HepG2 (cell line): ENCODE results near the gene OGFR. TPM values are rescaled to one million over a fixed set of nuclear protein-coding genes. Genes with fewer than 3 reads are reported as not detected.

ENCODE experiments used
- ATAC-seq: fragments of 200-7000 bp; cut with Tn5 transposase; 3 replicates; pipeline ENCODE4 v1.9.1; 2020; ENCODE audit warnings: mild to moderate bottlenecking, moderate library complexity
- BruUV-seq: library from RNA; stranded (reverse); fragments of 400-500 nt; replicated peaks from 2 replicates; lab custom pipeline; 2021; lab: Mats Ljungman, UMichigan
- CTCF ChIA-PET: fragments of 300-600 bp; formaldehyde crosslinking; extraction: SDS; loops from one replicate; lab custom pipeline; 2021; ENCODE audit warnings: low total read pairs, inconsistent platforms, low intra/inter-chr PET ratio; lab: Yijun Ruan, JAX
- POLR2A ChIA-PET: fragments of 350-600 bp; sonication (Branson Sonifier 250); formaldehyde crosslinking; loops from one replicate; lab custom pipeline; 2020; ENCODE audit warnings: antibody characterized with exemption, inconsistent platforms; lab: Yijun Ruan, JAX
- DNase-seq: peaks from one replicate; pipeline ENCODE4 v3.0.0-alpha.2; 2015; ENCODE audit warnings: low spot score
- FAIRE-seq: peaks from 3 replicates; lab custom pipeline; 2011; peaks lifted over from hg19 to GRCh38; lab: Jason Lieb, UNC
- H2AFZ ChIP-seq: one replicate; pipeline ENCODE4 v1.6.1; 2011; ENCODE audit warnings: low read length, inconsistent platforms
- H3K27ac ChIP-seq: fragments of 300-600 bp; 3 replicates; pipeline ENCODE4 v1.8.0; 2011; ENCODE audit warnings: mixed run types, mild to moderate bottlenecking, mixed read lengths, low read length, inconsistent platforms; ENCODE audit not compliant: insufficient read depth; ENCODE audit errors: extremely low read length
- H3K27me3 ChIP-seq, 2 experiments: fragments of 200-600 bp in 1 of 2; 2 replicates in 1 of 2; 3 replicates in 1 of 2; pipeline versions ENCODE4 v1.6.0 to v1.8.0; 2011; ENCODE audit warnings: low read length in 2 of 2, mild to moderate bottlenecking in 2 of 2, moderate library complexity in 2 of 2, inconsistent platforms in 1 of 2; ENCODE audit not compliant: insufficient read depth in 2 of 2, control insufficient read depth in 1 of 2
- H3K36me3 ChIP-seq, 2 experiments: fragments of 200-600 bp in 1 of 2; replicated peaks in 1 of 2; 2 replicates in 1 of 2; 3 replicates in 1 of 2; pipeline versions ENCODE4 v1.5.1 to v1.8.0; 2011; ENCODE audit warnings: low read length in 2 of 2, inconsistent platforms in 1 of 2; ENCODE audit not compliant: insufficient read depth in 2 of 2, control insufficient read depth in 1 of 2
- H3K4me1 ChIP-seq: 2 replicates; pipeline ENCODE4 v1.5.1; 2012; ENCODE audit warnings: low read length, inconsistent platforms; ENCODE audit not compliant: insufficient read depth
- H3K4me2 ChIP-seq: 2 replicates; pipeline ENCODE4 v1.6.0; 2011; ENCODE audit warnings: low read depth, low read length, inconsistent platforms
- H3K4me3 ChIP-seq, 3 experiments: fragments of 200-600 bp in 1 of 3; sonication (generic), shearing (Covaris generic) in 1 of 3; replicated peaks in 1 of 3; 2 replicates each; pipeline ENCODE4 v1.5.1; 2011 to 2016; ENCODE audit warnings: low read length in 3 of 3, inconsistent platforms in 2 of 3, low read depth in 2 of 3, mild to moderate bottlenecking in 2 of 3, control low read depth in 1 of 3, mixed read lengths in 1 of 3; ENCODE audit not compliant: insufficient read depth in 1 of 3
- H3K79me2 ChIP-seq: one replicate; pipeline ENCODE4 v1.6.1; 2011; ENCODE audit warnings: low read length, inconsistent platforms; ENCODE audit not compliant: insufficient read depth
- H3K9ac ChIP-seq: 2 replicates; pipeline ENCODE4 v1.6.0; 2011; ENCODE audit warnings: mild to moderate bottlenecking, low read depth, low read length, inconsistent platforms; ENCODE audit not compliant: insufficient read depth
- H3K9me3 ChIP-seq: 2 replicates; pipeline ENCODE4 v1.5.1; 2012; ENCODE audit warnings: mild to moderate bottlenecking, low read length
- H4K20me1 ChIP-seq: 2 replicates; pipeline ENCODE4 v1.6.0; 2011; ENCODE audit warnings: inconsistent platforms, mild to moderate bottlenecking, low read length, moderate library complexity; ENCODE audit not compliant: insufficient read depth
- AGO2 ChIP-seq: fragments of 200-400 bp; formaldehyde crosslinking; optimal IDR thresholded peaks from 2 replicates; pipeline ENCODE3; 2017; ENCODE audit warnings: mild to moderate bottlenecking, low read depth, low read length, moderate library complexity
- CHD2 ChIP-seq: IDR thresholded peaks from 2 replicates; pipeline ENCODE4 v1.6.1; 2011; ENCODE audit warnings: low read depth, low read length, improper control_type of control experiment
- HBP1 ChIP-seq: IDR thresholded peaks from 2 replicates; pipeline ENCODE4 v1.6.1; 2016; ENCODE audit warnings: low read depth, control low read depth
- HOXA3 ChIP-seq: sonication (generic); formaldehyde crosslinking; IDR thresholded peaks from 2 replicates; pipeline ENCODE4 v1.5.0; 2020; ENCODE audit warnings: missing genetic modification reagents
- IRF2 ChIP-seq: IDR thresholded peaks from 2 replicates; pipeline ENCODE4 v1.6.1; 2018; ENCODE audit warnings: missing genetic modification reagents, missing compliant biosample characterization
- NFKB2 ChIP-seq: sonication (generic); formaldehyde crosslinking; IDR thresholded peaks from 2 replicates; pipeline ENCODE4 v1.4.0; 2020; ENCODE audit warnings: missing genetic modification reagents, borderline replicate concordance
- RBFOX2 ChIP-seq: fragments of 200-400 bp; formaldehyde crosslinking; IDR thresholded peaks from 2 replicates; pipeline ENCODE4 v1.6.1; 2017; ENCODE audit warnings: low read depth, mild to moderate bottlenecking, low read length
- SIX1 ChIP-seq: sonication (generic); formaldehyde crosslinking; IDR thresholded peaks from 2 replicates; pipeline ENCODE4 v1.4.0; 2020; ENCODE audit warnings: missing genetic modification reagents, borderline replicate concordance
- ZNF841 ChIP-seq: sonication (generic); formaldehyde crosslinking; IDR thresholded peaks from 2 replicates; pipeline ENCODE4 v1.8.1; 2023; ENCODE audit warnings: missing genetic modification reagents, borderline replicate concordance
- WGBS: methylation state at CpG from one replicate; pipeline ENCODE4 v1.1.6; 2017; ENCODE audit warnings: low lambda C conversion rate; 5-methylcytosine and 5-hydroxymethylcytosine counted together
- in situ Hi-C: cut with HindIII; loops from 2 replicates; pipeline ENCODE4 v1.10.0; 2017; ENCODE audit warnings: low pct_unique_long_range_greater_than_20kb; ENCODE audit not compliant: extremely low pct_ligation_motif_present
- intact Hi-C: fragments of 100-400 bp; cut with micrococcal nuclease; formaldehyde crosslinking; loops from one replicate; pipeline ENCODE4 v1.10.0; 2022; ENCODE audit not compliant: unreplicated experiment
- polyA plus RNA-seq, 8 experiments: library from polyadenylated mRNA; depleted of rRNA in 3 of 8; stranded (reverse) in 7 of 8; unstranded in 1 of 8; fragments of >200 nt; fragmentation: Illumina TruSeq in 4 of 8; extraction: Trizol in 4 of 8; gene quantifications; 2 replicates each; pipeline versions ENCODE4 v1.2.1 to v1.2.3, GENCODE V29; 2011 to 2016; ENCODE audit warnings: low read depth in 4 of 8, missing spikeins in 1 of 8, mixed read lengths in 1 of 8; ENCODE audit not compliant: insufficient read depth in 1 of 8
- total RNA-seq, 5 experiments: library from RNA; depleted of rRNA; stranded (reverse); fragments of >200 nt; fragmentation: Illumina TruSeq; extraction: Trizol; gene quantifications; 2 replicates each; pipeline ENCODE4 v1.2.3, GENCODE V29; 2016; ENCODE audit warnings: low read depth in 1 of 5

The OGFR gene
- total and polyA plus RNA-seq, 2 of the 13 experiments (the other 11 are each of a cell fraction or from before 2014, with no cell fraction given) = 47.7 to 81.8 TPM

GRCh38 chr20:62799036-62799435, 5.6 kb upstream of the OGFR start:
- ATAC-seq = no peak

GRCh38 chr20:62799459-62799858, 5.2 kb upstream of the OGFR start:
- 98% methylated on average over 19 of the region's 19 CpGs for WGBS
- CTCF ChIA-PET = interaction anchor here (0.8 kb wide), 1 partner anchor 9 kb away, joined by 3 read pairs; no protein-coding TSS in a partner anchor

More at GRCh38 chr20:62799036-62799435, 5.6 kb upstream of the OGFR start:
- FAIRE-seq = no peak
- in situ Hi-C loops = loop anchor here (25.0 kb wide), 1 partner anchor 287 kb away; no protein-coding TSS in a partner anchor
- Histone ChIP-seq H3K36me3 (peaks cover 27 to 36% of the 10 kb centered on the region in 2 experiments), H3K9me3 (no peaks in the 10 kb centered on the region), H3K4me3 (no peak overlapping the region), H3K27ac (no peak overlapping the region), H3K4me2 (no peak overlapping the region), H3K4me1 (peaks cover 32% of the 10 kb centered on the region), H2AFZ (no peak overlapping the region), H3K79me2 (peaks cover 8% of the 10 kb centered on the region), H4K20me1 (peaks cover 5% of the 10 kb centered on the region; the same call in 1 of the 2 replicates), H3K9ac (no peak overlapping the region), H3K27me3 (no peaks in the 10 kb centered on the region)
- no peak for DNase-seq
- TF ChIP-seq AGO2 (peak; percentile 76), IRF2 (CRISPR knock-in tag) (no peak), CHD2 (no peak)
- 95% methylated on average over 7 of the region's 8 CpGs for WGBS
- BruUV-seq = no TSS peak
- intact Hi-C loops = loop anchor here (10.0 kb wide), 1 partner anchor 424 kb away; no protein-coding TSS in a partner anchor
- ChIA-PET POLR2A (interaction anchor here (0.8 kb wide), 1 partner anchor 24 kb away, joined by 4 read pairs; no protein-coding TSS in a partner anchor), CTCF (no interaction called here)

More at GRCh38 chr20:62799459-62799858, 5.2 kb upstream of the OGFR start:
- no peak overlapping the region for H2AFZ ChIP-seq
- no peak overlapping the region for H3K9ac ChIP-seq
- H3K4me3 ChIP-seq = no peak overlapping the region
- TSS peak; percentile 44 for BruUV-seq
- TF ChIP-seq HBP1 (CRISPR knock-in tag) = no peak
- TF ChIP-seq RBFOX2 = peak; percentile 65
- TF ChIP-seq SIX1 (CRISPR knock-in tag) = no peak
- 0 out of 2 replicates have a peak, but pooled peaks have one; percentile 25 for TF ChIP-seq NFKB2
- TF ChIP-seq HOXA3 (CRISPR knock-in tag) = peak; percentile 16; the same call in 1 of the 2 replicates
- TF ChIP-seq ZNF841 (CRISPR knock-in tag) = no peak
- TF ChIP-seq AGO2 = peak; percentile 79
- H3K4me2 ChIP-seq = no peak overlapping the region
- peaks cover 5% of the 10 kb centered on the region; the same call in 1 of the 2 replicates for H4K20me1 ChIP-seq
- H3K4me1 ChIP-seq = peaks cover 36% of the 10 kb centered on the region
- in situ Hi-C loops (loop anchor here (25.0 kb wide), 1 partner anchor 287 kb away; no protein-coding TSS in a partner anchor), intact Hi-C loops (loop anchor here (10.0 kb wide), 1 partner anchor 425 kb away; no protein-coding TSS in a partner anchor)
- peaks cover 27 to 36% of the 10 kb centered on the region in 2 experiments for H3K36me3 ChIP-seq
- H3K79me2 ChIP-seq = peaks cover 8% of the 10 kb centered on the region
- POLR2A ChIA-PET = no interaction called here
- no peak for DNase-seq
- H3K27me3 ChIP-seq = no peaks in the 10 kb centered on the region
- no peak for FAIRE-seq
- no peak overlapping the region for H3K27ac ChIP-seq
- no peaks in the 10 kb centered on the region for H3K9me3 ChIP-seq
- no peak for ATAC-seq
